Measurements from ENCODE around the gene ZHX3. TPM values are rescaled to one million over a fixed set of nuclear protein-coding genes. Genes with fewer than 3 reads are reported as not detected.

ZHX3 gene
- total and polyA plus RNA-seq, 10 of the 15 experiments (the other 5 are each of a cell fraction or from before 2014, with no cell fraction given) = 1.3 to 14.0 (median 5.0) TPM

- 98% methylated on average over 3 of the region's 3 CpGs for WGBS (ENCODE audit: insufficient coverage, insufficient replicate concordance, low lambda C conversion rate, missing lambda C conversion rate)
- H3K79me2 ChIP-seq (ENCODE audit: control insufficient read depth, insufficient read depth, low read length) = no peaks in the 10 kb centered on the region
- in situ Hi-C loops (cut with MboI) (no loop called here), intact Hi-C loops (cut with micrococcal nuclease; ENCODE audit: unreplicated experiment) (no loop called here)
- no peak for DNase-seq (ENCODE audit: low read depth, low spot score)
- H3K9ac ChIP-seq (ENCODE audit: control insufficient read depth, insufficient read depth, low read length) = no peak overlapping the region
- no peaks in the 10 kb centered on the region for H4K20me1 ChIP-seq (ENCODE audit: control insufficient read depth, insufficient read depth)
- no peaks in the 10 kb centered on the region; the same call in 1 of the 3 replicates for H3K9me3 ChIP-seq (replicated peaks; ENCODE audit: control insufficient read depth, insufficient read depth, low read length)
- H3K27ac ChIP-seq (ENCODE audit: control insufficient read depth, insufficient read depth) = no peak overlapping the region
- no peak overlapping the region for H3K4me3 ChIP-seq
- ATAC-seq = no peak
- RAD21 ChIA-PET (ENCODE audit: unreplicated experiment) = no interaction called here
- no peaks in the 10 kb centered on the region for H3K27me3 ChIP-seq (replicated peaks in 1 of 2; ENCODE audit: control insufficient read depth in 2 of 2, insufficient read depth in 2 of 2, low read length in 1 of 2)
- BruUV-seq (replicated peaks) = no TSS peak
- SMC1A ChIA-PET (ENCODE audit: uncharacterized antibody, unreplicated experiment) = interaction anchor here (1.0 kb wide), 1 partner anchor 31 kb away, joined by 3 read pairs; no protein-coding TSS in a partner anchor
- CTCF ChIA-PET = interaction anchor here (0.6 kb wide), 1 partner anchor 146 kb away, joined by 3 read pairs; no protein-coding TSS in a partner anchor
- no peak overlapping the region for H2AFZ ChIP-seq (ENCODE audit: control insufficient read depth, low read depth, low read length)
- no peak overlapping the region for H3K4me2 ChIP-seq (ENCODE audit: control insufficient read depth, insufficient read depth)
- no peaks in the 10 kb centered on the region; a peak in 1 of 4 replicates for H3K36me3 ChIP-seq (ENCODE audit: control insufficient read depth in 2 of 2, insufficient read depth in 2 of 2, low read length in 1 of 2)
- peaks cover 3% of the 10 kb centered on the region for H3K4me1 ChIP-seq (ENCODE audit: control insufficient read depth, insufficient read depth, low read length)
- POLR2A ChIA-PET = no interaction called here
- TF ChIP-seq TAF1 (IDR thresholded peaks at IDR 0.05; ENCODE audit: borderline replicate concordance, low read depth, low read length) (no peak), ZNF274 (IDR thresholded peaks at IDR 0.05; ENCODE audit: insufficient read depth, insufficient read length) (no peak), RAD21 (IDR thresholded peaks at IDR 0.05; ENCODE audit: insufficient read depth, low read depth, low read length) (no peak), TCF7 (IDR thresholded peaks at IDR 0.05; ENCODE audit: borderline replicate concordance) (no peak), JUND (IDR thresholded peaks at IDR 0.05; ENCODE audit: low read depth, low read length) (no peak), PAX8 (IDR thresholded peaks at IDR 0.05) (no peak), YBX1 (IDR thresholded peaks at IDR 0.05) (no peak), TCF12 (IDR thresholded peaks at IDR 0.05; ENCODE audit: low read depth, low read length) (no peak), ZBTB40 (IDR thresholded peaks at IDR 0.05; ENCODE audit: borderline replicate concordance) (no peak), SMAD1 (IDR thresholded peaks at IDR 0.05; ENCODE audit: low read depth, partially characterized antibody) (no peak)
- FAIRE-seq = no peak
Measured at GRCh38 chr20:41192575-41192974, 125.0 kb downstream of the ZHX3 start.
